SK-N-SH (cell line): ENCODE measurements around the gene GNAL.

ENCODE experiments used
- CHD2 ChIP-seq: fragments of 150-350 bp; IDR thresholded peaks from 2 replicates; pipeline ENCODE4 v1.6.1; 2018; ENCODE audit warnings: low read length; ENCODE audit not compliant: partially characterized antibody
- CTCF ChIP-seq: fragments of 200-600 bp; sonication (generic); IDR thresholded peaks from 2 replicates; pipeline ENCODE4 v1.6.1; 2017; ENCODE audit warnings: antibody characterized with exemption, mild to moderate bottlenecking, moderate library complexity
- EP300 ChIP-seq, 2 experiments: IDR thresholded peaks; 2 replicates each; pipeline versions ENCODE4 v1.4.0 to v1.6.1; 2012; ENCODE audit warnings: borderline replicate concordance in 1 of 2, low read depth in 1 of 2, low read length in 1 of 2
- GATA2 ChIP-seq: sonication (generic); formaldehyde crosslinking; IDR thresholded peaks from 2 replicates; pipeline ENCODE4 v1.5.0; 2020; ENCODE audit warnings: mild to moderate bottlenecking, missing genetic modification reagents
- POLR2AphosphoS5 ChIP-seq: IDR thresholded peaks from 2 replicates; pipeline ENCODE4 v1.6.1; 2012; ENCODE audit warnings: low read depth, low read length
- RCOR1 ChIP-seq: fragments of 150-350 bp; IDR thresholded peaks from 2 replicates; pipeline ENCODE4 v1.6.1; 2017; ENCODE audit warnings: antibody characterized with exemption, low read length
- REST ChIP-seq: IDR thresholded peaks from 2 replicates; pipeline ENCODE4 v1.6.1; 2012; ENCODE audit warnings: mild to moderate bottlenecking, low read depth, low read length, moderate library complexity
- USF2 ChIP-seq: fragments of 150-350 bp; IDR thresholded peaks from 2 replicates; pipeline ENCODE4 v1.6.1; 2017; ENCODE audit warnings: antibody characterized with exemption, low read length, low read depth, borderline replicate concordance
- ZBTB33 ChIP-seq: IDR thresholded peaks from 2 replicates; pipeline ENCODE4 v1.4.0; 2012; ENCODE audit warnings: low read depth, borderline replicate concordance

- TF ChIP-seq CHD2 (no peak), CTCF (no peak), REST (no peak), ZBTB33 (no peak), POLR2AphosphoS5 (no peak), RCOR1 (no peak), USF2 (no peak), EP300 (IDR thresholded peaks at IDR 0.05; ENCODE audit: borderline replicate concordance in 1 of 2, low read depth in 1 of 2, low read length in 1 of 2) (no peak), GATA2 (no peak)
These were observed 27.6 kb upstream of the GNAL start for GRCh38 chr18:11661430-11661829.
